A549 treated with AZD2906 at 1 μM for 4 hours (cell line): ENCODE data around the gene ZNF709. TPM values are rescaled to one million over a fixed set of nuclear protein-coding genes. Genes with fewer than 3 reads are reported as not detected.

ENCODE experiments used
- total RNA-seq: library from RNA; stranded (reverse); fragments of 200-300 nt; extraction: Qiagen RNA extraction; gene quantifications from 5 replicates; pipeline ENCODE4 v1.2.3, GENCODE V29; 2022

Gene ZNF709
- total RNA-seq, result 0.01 to 0.02 TPM (median 0.02 TPM) in 3 of 5 replicates, not detected in the others

DNA sequence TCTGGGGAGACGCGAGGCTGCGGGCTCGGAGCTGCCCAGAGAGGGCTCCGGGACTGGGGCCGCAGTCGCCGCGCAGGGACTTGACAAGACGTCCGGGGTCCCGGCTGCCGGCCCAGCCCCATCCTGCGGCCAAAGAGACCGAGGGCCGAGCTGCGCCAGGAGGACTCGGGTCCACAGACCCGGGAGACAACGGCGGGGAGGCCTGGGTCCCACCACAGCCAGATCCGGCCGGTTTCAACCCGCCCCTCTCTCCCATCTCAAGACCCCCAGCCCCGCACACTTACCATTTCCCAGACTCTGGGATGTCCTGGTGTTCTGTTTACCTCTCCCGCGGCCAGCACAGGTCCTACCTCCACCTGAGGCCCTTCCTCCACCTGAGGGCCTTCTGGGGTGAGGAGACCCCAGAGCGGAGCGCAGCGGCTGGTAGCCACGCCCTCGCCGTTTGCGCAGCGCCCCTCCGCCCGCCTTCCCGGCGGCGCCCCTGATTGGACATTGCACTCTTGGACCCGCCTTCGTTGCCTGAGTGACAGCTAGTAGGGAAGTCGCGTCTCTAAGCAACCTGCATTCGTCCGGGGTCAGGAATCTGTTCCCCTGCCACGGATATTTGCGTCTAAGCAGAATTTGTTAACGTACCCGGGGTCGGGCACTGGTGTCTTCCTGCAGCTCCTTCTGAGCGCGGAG, at the start of gene ZNF709:
Gene ZNF709 (minus strand): TSS at position 446 of the 681 bp plus-strand sequence. CDS start 159 bp downstream, at position 287.

DNA sequence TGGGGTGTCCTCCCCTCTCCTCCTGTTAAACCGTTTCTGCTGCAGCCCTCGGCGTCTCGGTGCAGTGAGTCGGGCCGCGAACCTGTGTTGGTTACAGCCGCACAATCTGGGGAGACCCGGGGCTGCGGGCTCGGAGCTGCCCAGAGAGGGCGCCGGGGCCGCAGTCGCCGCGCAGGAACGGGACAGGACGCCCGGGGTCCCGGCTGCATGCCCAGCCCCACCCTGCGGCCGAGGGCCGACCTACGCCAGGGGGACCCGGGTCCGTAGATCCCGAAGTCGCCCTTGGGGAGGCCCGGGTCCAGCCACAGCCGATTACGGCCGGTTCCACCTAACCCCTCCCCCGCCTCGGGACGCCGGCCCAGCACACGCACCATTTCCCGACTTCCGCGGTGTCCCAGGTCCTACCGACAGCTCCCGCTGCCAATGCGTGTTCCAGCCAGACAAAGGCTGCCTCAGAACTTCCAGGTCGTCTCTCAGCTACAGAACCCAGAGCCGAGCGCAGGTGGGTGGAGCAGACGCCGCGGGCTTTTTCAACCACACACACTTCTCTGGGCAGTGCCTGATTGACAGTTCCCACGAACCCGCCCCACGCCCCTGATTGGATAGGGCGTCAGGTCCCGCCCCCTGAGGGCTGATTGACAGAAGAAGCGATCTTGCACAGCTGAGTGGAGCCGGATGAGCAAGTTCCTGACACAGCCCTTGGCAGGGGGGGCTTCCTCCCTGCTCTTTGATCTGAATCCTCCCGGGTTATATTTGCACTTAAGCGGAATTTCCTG, 43.9 kb downstream of the ZNF709 start, which contains the start of gene ZNF443:
Gene ZNF443 (minus strand): TSS at position 481 of the 776 bp plus-strand sequence. CDS start 107 bp downstream, at position 374.

Other genes with a start within 250 kb of the ZNF709 start
- 0.65 to 0.90 TPM (median 0.70 TPM) in 5 replicates for gene ZNF44, start 189.9 kb downstream of the ZNF709 start, total RNA-seq
- not detected in 5 replicates for gene ZNF563, start 151.2 kb downstream of the ZNF709 start, total RNA-seq
- gene ZNF442, start 119.1 kb downstream of the ZNF709 start, total RNA-seq, result not detected in 5 replicates
- gene ZNF799, start 83.5 kb downstream of the ZNF709 start, total RNA-seq, result 1.3 to 1.9 TPM (median 1.5 TPM) in 5 replicates
- 0.86 to 1.2 TPM (median 0.89 TPM) in 5 replicates for gene ZNF443, start 43.8 kb downstream of the ZNF709 start, total RNA-seq
- gene ZNF564, start 66.7 kb upstream of the ZNF709 start, total RNA-seq, result 1.3 to 2.4 TPM (median 1.7 TPM) in 5 replicates
- gene ZNF490, start 126.0 kb upstream of the ZNF709 start, total RNA-seq, result 0.50 to 1.3 TPM (median 0.61 TPM) in 5 replicates
- 4.0 to 5.8 TPM (median 5.0 TPM) in 5 replicates for gene ZNF791, start 126.1 kb upstream of the ZNF709 start, total RNA-seq
- 17.1 to 23.1 TPM (median 20.5 TPM) in 5 replicates for gene MAN2B1, start 181.9 kb upstream of the ZNF709 start, total RNA-seq
- 7.4 to 11.2 TPM (median 9.7 TPM) in 5 replicates for gene WDR83, start 182.0 kb upstream of the ZNF709 start, total RNA-seq
- gene DHPS, start 197.1 kb upstream of the ZNF709 start, total RNA-seq, result 36.8 to 48.6 TPM (median 46.6 TPM) in 5 replicates
- gene GNG14, start 203.2 kb upstream of the ZNF709 start, total RNA-seq, result not detected in 5 replicates
- gene FBXW9, start 211.8 kb upstream of the ZNF709 start, total RNA-seq, result 8.9 to 12.9 TPM (median 12.4 TPM) in 5 replicates
- 26.6 to 34.8 TPM (median 30.9 TPM) in 5 replicates for gene TNPO2, start 239.1 kb upstream of the ZNF709 start, total RNA-seq
- gene TRIR, start 249.9 kb upstream of the ZNF709 start, total RNA-seq, result 170 to 218 TPM (median 210 TPM) in 5 replicates